Neural progenitor cell (in vitro differentiated cells): Measurements from ENCODE around the gene SFMBT2. TPM values are rescaled to one million over a fixed set of nuclear protein-coding genes. Genes with fewer than 3 reads are reported as not detected.
"Not testable (repeated sequence)": the region's sequence is repeated elsewhere in the genome, so short reads cannot be mapped to it uniquely, and the experiment has no call there.

Source experiments
- DNase-seq: peaks from one replicate; pipeline ENCODE4 v3.0.0-alpha.2; 2016; ENCODE audit warnings: low spot score
- H2AFZ ChIP-seq: fragments of 200-600 bp; sonication (generic); replicated peaks from 2 replicates; pipeline ENCODE4 v1.6.1; 2016; ENCODE audit warnings: antibody characterized with exemption
- H3F3A ChIP-seq: fragments of 200-600 bp; sonication (generic); 2 replicates; pipeline ENCODE4 v1.6.1; 2016; ENCODE audit warnings: antibody characterized with exemption, low read depth
- H3K27ac ChIP-seq: fragments of 200-600 bp; sonication (generic); 2 replicates; pipeline ENCODE4 v1.5.1; 2016; ENCODE audit warnings: mild to moderate bottlenecking
- H3K27me3 ChIP-seq: fragments of 200-600 bp; sonication (generic); 2 replicates; pipeline ENCODE4 v1.6.1; 2016; ENCODE audit warnings: mild to moderate bottlenecking, moderate library complexity
- H3K36me3 ChIP-seq: fragments of 200-600 bp; sonication (generic); 2 replicates; pipeline ENCODE4 v1.5.1; 2016
- H3K4me1 ChIP-seq: fragments of 200-600 bp; sonication (generic); 2 replicates; pipeline ENCODE4 v1.6.1; 2016; ENCODE audit warnings: mixed run types
- H3K4me2 ChIP-seq: fragments of 200-600 bp; sonication (generic); 2 replicates; pipeline ENCODE4 v1.6.1; 2016
- H3K4me3 ChIP-seq: fragments of 200-600 bp; sonication (generic); 2 replicates; pipeline ENCODE4 v1.5.1; 2016
- H3K79me2 ChIP-seq: fragments of 200-600 bp; sonication (generic); 2 replicates; pipeline ENCODE4 v1.6.1; 2016; ENCODE audit warnings: low read depth
- H3K9ac ChIP-seq: fragments of 200-600 bp; sonication (generic); 2 replicates; pipeline ENCODE4 v1.6.1; 2016
- H3K9me3 ChIP-seq: fragments of 200-600 bp; sonication (generic); 2 replicates; pipeline ENCODE4 v1.5.1; 2016; ENCODE audit warnings: low read depth
- H4K20me1 ChIP-seq: fragments of 200-600 bp; sonication (generic); 2 replicates; pipeline ENCODE4 v1.6.1; 2016; ENCODE audit warnings: low read depth
- H3K27ac Mint-ChIP-seq: 3 replicates; pipeline ENCODE4 v1.8.0; 2021; ENCODE audit warnings: mixed read lengths
- H3K27me3 Mint-ChIP-seq: 2 replicates; pipeline ENCODE4 v1.8.0; 2022; ENCODE audit warnings: low read depth, mild to moderate bottlenecking, inconsistent platforms, moderate library complexity, mixed read lengths; ENCODE audit not compliant: insufficient read depth
- H3K36me3 Mint-ChIP-seq: 3 replicates; pipeline ENCODE4 v1.8.0; 2021; ENCODE audit warnings: mixed read lengths
- H3K4me1 Mint-ChIP-seq: 3 replicates; pipeline ENCODE4 v1.8.0; 2021; ENCODE audit warnings: mixed read lengths
- H3K4me3 Mint-ChIP-seq: 3 replicates; pipeline ENCODE4 v1.8.0; 2021; ENCODE audit warnings: mild to moderate bottlenecking, moderate library complexity, mixed read lengths
- H3K9me3 Mint-ChIP-seq: 3 replicates; pipeline ENCODE4 v1.8.0; 2020; ENCODE audit warnings: mixed read lengths
- EZH2 ChIP-seq: fragments of 200-600 bp; sonication (generic); IDR thresholded peaks from 2 replicates; pipeline ENCODE4 v1.6.1; 2017; ENCODE audit warnings: antibody characterized with exemption, mild to moderate bottlenecking, moderate library complexity
- EZH2phosphoT487 ChIP-seq: fragments of 200-600 bp; sonication (generic); IDR thresholded peaks from 2 replicates; pipeline ENCODE4 v1.6.1; 2017; ENCODE audit warnings: antibody characterized with exemption
- total RNA-seq: library from RNA; depleted of rRNA; stranded (reverse); fragments of >200 nt; gene quantifications from 2 replicates; pipeline ENCODE4 v1.2.3, GENCODE V29; 2015; ENCODE audit warnings: low replicate concordance
- TF ChIP-seq, protein P1 (sequence below): fragments of 200-600 bp; sonication (generic); IDR thresholded peaks from 2 replicates; pipeline ENCODE4 v1.5.1; 2017; ENCODE audit warnings: antibody characterized with exemption, mild to moderate bottlenecking

Gene SFMBT2
- total RNA-seq, 1 donor from 2014 or later: 1.8 TPM

DNA sequence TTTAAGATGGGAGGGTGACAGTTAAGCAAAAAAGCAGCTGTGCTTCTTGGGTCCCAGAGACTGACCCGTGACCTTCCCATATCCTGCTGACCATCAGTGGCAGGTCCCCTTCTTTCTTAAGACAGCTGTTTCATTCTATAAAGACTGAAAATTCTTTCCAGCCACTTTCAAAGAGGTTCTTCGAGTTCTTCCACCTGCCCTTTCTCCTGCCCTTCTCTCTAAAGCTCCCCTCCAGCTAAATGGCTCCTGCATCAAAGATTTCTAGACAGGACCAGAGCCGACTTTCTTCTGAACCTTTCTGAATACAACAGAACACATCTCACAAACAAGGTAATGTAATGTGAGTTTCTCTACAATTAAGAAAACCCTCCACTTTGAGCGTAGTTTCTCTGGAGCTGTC lies 180.8 kb downstream of the SFMBT2 start:
- Histone ChIP-seq H3K9me3 (no peaks in the 10 kb centered on the region), H3K9ac (no peak overlapping the region), H3K27me3 (no peaks in the 10 kb centered on the region), H3K4me3 (no peak overlapping the region), H2AFZ (no peak overlapping the region), H3K36me3 (no peaks in the 10 kb centered on the region), H3K79me2 (no peaks in the 10 kb centered on the region), H4K20me1 (no peaks in the 10 kb centered on the region), H3K4me1 (peaks cover 13% of the 10 kb centered on the region), H3K4me2 (no peak overlapping the region), H3K27ac (no peak overlapping the region), H3F3A (no peaks in the 10 kb centered on the region)
- no peaks in the 10 kb centered on the region for H3K27me3 Mint-ChIP-seq
- peaks cover 16% of the 10 kb centered on the region for H3K36me3 Mint-ChIP-seq
- TF ChIP-seq EZH2phosphoT487 (no peak), EZH2 (no peak)
- TF ChIP-seq, protein P1, sequence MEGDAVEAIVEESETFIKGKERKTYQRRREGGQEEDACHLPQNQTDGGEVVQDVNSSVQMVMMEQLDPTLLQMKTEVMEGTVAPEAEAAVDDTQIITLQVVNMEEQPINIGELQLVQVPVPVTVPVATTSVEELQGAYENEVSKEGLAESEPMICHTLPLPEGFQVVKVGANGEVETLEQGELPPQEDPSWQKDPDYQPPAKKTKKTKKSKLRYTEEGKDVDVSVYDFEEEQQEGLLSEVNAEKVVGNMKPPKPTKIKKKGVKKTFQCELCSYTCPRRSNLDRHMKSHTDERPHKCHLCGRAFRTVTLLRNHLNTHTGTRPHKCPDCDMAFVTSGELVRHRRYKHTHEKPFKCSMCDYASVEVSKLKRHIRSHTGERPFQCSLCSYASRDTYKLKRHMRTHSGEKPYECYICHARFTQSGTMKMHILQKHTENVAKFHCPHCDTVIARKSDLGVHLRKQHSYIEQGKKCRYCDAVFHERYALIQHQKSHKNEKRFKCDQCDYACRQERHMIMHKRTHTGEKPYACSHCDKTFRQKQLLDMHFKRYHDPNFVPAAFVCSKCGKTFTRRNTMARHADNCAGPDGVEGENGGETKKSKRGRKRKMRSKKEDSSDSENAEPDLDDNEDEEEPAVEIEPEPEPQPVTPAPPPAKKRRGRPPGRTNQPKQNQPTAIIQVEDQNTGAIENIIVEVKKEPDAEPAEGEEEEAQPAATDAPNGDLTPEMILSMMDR: no peak
- H3K4me3 Mint-ChIP-seq: no peak overlapping the region
- no peak overlapping the region for H3K27ac Mint-ChIP-seq
- peaks cover 4% of the 10 kb centered on the region for H3K4me1 Mint-ChIP-seq
- DNase-seq: no peak
- H3K9me3 Mint-ChIP-seq: peaks cover 3% of the 10 kb centered on the region

DNA sequence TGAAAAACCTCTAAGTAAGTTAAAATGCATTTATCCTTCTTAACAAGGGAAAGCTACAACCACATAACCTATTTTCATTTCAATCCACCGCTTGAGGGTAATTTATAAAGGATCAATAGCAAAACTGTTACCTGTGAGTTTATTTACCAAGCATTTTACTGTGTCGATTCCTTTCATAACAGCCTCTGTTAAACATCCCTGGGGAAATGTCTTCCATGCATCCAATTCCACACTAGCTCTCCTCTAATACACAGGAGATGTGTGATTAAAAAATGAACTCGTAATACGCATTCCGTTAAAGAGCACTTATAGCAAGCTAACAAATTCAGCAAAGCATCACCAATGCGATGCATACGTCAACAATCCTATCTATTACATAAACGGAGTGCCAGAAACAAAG lies 185.7 kb downstream of the SFMBT2 start:
- no peak overlapping the region for H3K9ac ChIP-seq
- H3K27ac Mint-ChIP-seq: no peak overlapping the region

GRCh38 chr10:7218968-7219367 lies 191.9 kb downstream of the SFMBT2 start:
- Histone ChIP-seq H3K36me3 (no peaks in the 10 kb centered on the region), H3F3A (no peaks in the 10 kb centered on the region), H3K9ac (no peak overlapping the region), H4K20me1 (no peaks in the 10 kb centered on the region), H3K4me2 (no peak overlapping the region), H3K27ac (no peak overlapping the region), H3K4me1 (no peaks in the 10 kb centered on the region), H2AFZ (no peak overlapping the region), H3K79me2 (no peaks in the 10 kb centered on the region), H3K9me3 (peaks cover 7% of the 10 kb centered on the region), H3K27me3 (no peaks in the 10 kb centered on the region), H3K4me3 (no peak overlapping the region)
- H3K27me3 Mint-ChIP-seq: no peaks in the 10 kb centered on the region
- no peak for DNase-seq
- TF ChIP-seq, protein P1: peak; percentile 3
- no peak for TF ChIP-seq EZH2phosphoT487
- H3K9me3 Mint-ChIP-seq: peaks cover 11% of the 10 kb centered on the region
- H3K27ac Mint-ChIP-seq: no peak overlapping the region
- no peak overlapping the region for H3K4me3 Mint-ChIP-seq
- peaks cover 17% of the 10 kb centered on the region for H3K36me3 Mint-ChIP-seq
- no peaks in the 10 kb centered on the region for H3K4me1 Mint-ChIP-seq

More for the DNA sequence above, 185.7 kb downstream of the SFMBT2 start:
- Histone ChIP-seq H3K79me2 (no peaks in the 10 kb centered on the region), H3K4me3 (no peak overlapping the region), H3K27me3 (no peaks in the 10 kb centered on the region), H3F3A (no peaks in the 10 kb centered on the region), H3K9me3 (peaks cover 7% of the 10 kb centered on the region), H4K20me1 (no peaks in the 10 kb centered on the region), H3K36me3 (no peaks in the 10 kb centered on the region), H3K4me2 (no peak overlapping the region), H3K4me1 (no peaks in the 10 kb centered on the region), H2AFZ (no peak overlapping the region), H3K27ac (no peak overlapping the region)
- TF ChIP-seq, protein P1: no peak
- TF ChIP-seq EZH2 (no peak), EZH2phosphoT487 (no peak)
- Mint-ChIP-seq H3K27me3 (no peaks in the 10 kb centered on the region), H3K4me3 (no peak overlapping the region), H3K4me1 (no peaks in the 10 kb centered on the region), H3K36me3 (peaks cover 31% of the 10 kb centered on the region), H3K9me3 (peaks cover 23% of the 10 kb centered on the region)
- DNase-seq: no peak

DNA sequence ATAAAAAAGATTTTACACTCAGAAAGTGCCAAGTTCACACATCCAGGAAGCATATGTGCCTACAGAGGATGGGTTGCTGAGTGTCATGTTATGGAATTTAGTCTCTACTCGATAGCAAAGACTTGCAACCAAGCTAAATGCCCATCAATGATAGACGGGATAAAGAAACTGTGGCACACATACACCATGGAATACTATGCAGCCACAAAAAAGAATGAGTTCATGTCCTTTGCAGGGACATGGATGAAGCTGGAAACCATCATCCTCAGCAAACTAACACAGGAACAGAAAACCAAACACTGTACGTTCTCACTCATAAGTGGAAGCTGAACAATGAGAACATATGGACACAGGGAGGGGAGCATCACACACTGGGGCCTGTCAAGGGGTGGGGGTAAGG lies 198.1 kb downstream of the SFMBT2 start:
- not testable (repeated sequence) for H2AFZ ChIP-seq, H3K4me2 ChIP-seq, H3K27me3 Mint-ChIP-seq, H3K27me3 ChIP-seq, H3K9ac ChIP-seq, H3K4me3 ChIP-seq, H4K20me1 ChIP-seq, H3K36me3 Mint-ChIP-seq, H3K79me2 ChIP-seq, H3K4me3 Mint-ChIP-seq, H3K27ac ChIP-seq, DNase-seq, H3K36me3 ChIP-seq, H3K4me1 ChIP-seq, H3K9me3 ChIP-seq, H3K4me1 Mint-ChIP-seq, H3K9me3 Mint-ChIP-seq, H3K27ac Mint-ChIP-seq, H3F3A ChIP-seq
